ENCODE results near the gene ZNF503. TPM values are rescaled to one million over a fixed set of nuclear protein-coding genes. Genes with fewer than 3 reads are reported as not detected.
"Not testable (repeated sequence)": the region's sequence is repeated elsewhere in the genome, so short reads cannot be mapped to it uniquely, and the experiment has no call there.

The ZNF503 gene
- total RNA-seq, 1 donor from 2014 or later: 7.3 TPM

DNA sequence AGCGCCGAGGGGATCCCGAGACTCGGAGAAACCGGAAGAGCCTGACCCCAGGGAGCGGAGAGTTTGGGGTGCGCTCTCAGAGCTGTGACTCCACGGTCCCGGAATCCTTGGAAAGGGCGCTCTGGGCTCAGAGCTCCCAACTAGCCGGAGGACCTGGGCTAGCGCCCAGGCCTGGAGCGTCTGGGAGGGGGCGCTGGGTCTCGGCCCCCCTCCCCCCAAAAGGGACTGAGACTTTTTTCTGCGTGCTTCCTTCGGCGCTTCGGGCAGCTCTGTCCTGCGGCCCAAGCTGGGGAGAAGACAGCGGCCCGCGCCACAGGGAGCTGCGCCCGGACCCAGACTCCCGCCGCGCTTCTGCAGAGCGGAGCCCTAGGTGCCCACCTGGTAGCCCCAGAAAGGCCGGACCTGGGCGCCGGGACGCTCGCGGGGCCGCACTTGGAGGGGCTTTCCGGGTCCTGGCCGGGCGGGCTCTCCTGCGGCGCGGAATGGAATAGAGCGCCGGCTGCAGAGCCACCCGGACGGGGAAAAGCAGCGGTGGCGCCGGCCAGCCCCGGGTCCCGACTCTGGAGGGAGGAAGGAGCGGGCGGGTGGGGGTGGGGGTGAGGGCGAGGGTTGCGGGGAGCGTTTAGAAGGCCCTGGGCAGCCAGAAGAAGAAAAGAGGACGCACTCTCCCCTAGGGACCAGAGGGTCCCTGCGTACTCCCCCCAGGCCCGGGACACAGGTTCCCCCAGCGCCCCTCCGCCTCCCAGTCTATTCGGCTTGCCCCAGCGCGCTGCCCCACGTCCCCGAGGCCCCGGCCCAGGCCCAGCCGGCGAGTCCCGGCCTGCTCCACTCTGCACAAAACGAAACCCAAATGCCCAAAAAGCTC is 4.7 kb downstream of the ZNF503 start:
- DNase-seq (ENCODE audit: low spot score) (no peak), ATAC-seq (peak; percentile 33)

DNA sequence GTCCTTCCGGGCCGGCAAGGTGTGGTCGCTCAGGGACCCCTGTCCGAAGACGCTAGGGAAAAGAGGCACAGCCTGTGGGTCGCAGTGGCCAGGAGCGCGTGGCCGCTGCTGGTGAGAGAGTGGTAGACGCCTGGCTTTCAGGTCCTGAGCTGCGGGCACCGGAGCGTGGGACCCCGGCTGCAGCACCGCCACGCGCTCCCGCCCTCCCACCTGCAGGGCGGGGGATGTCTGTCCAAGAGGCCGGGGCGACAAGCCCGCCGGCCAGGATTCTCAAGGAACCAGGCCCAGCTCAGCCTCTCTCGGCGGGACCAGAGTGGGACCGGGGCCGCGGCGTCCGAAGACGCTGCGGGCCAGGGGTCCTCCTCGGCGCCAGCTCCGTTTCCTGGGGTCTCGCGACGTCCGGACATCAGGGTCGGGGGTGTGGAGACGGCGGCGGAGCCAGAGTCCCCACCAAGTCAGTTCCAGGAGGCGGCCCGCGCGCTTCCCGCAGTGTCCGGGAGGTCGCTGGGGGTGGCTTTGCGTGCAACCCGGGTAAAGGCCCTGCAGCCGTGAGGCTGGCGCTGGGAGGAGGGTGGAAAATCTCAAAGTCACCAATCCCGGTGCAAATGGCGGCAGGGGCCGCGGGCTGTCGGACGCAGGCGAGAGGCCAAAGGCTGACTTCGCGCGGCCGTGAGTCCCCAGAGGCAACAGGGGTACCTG is 5.5 kb downstream of the ZNF503 start:
- ATAC-seq (peak; percentile 22), DNase-seq (ENCODE audit: low spot score) (no peak)

GRCh38 chr10:75395066-75395931 is 6.3 kb downstream of the ZNF503 start:
- ATAC-seq: peak; percentile 56

DNA sequence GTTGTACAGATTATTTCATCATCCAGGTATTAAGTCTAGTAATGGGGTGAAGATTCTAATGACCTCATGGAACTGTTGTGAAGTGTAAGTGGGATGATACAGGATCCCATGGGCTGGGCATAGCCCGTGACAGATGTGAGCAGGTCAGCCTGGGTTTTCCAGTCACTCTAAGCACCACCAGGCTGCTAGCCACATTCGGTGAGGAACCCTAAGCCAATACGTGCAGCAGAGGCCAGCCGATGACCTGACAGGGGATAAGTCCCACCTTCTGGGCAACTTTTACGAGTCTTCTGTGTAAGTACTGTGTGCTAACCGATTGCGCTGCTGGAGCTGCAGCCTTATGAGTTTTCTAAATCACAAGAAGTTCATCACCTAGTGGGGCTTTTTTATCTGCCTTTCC is 7.3 kb downstream of the ZNF503 start:
- no peak for DNase-seq (ENCODE audit: low spot score)

More at GRCh38 chr10:75395066-75395931, 6.3 kb downstream of the ZNF503 start:
- DNase-seq (ENCODE audit: low spot score): peak; percentile 57

DNA sequence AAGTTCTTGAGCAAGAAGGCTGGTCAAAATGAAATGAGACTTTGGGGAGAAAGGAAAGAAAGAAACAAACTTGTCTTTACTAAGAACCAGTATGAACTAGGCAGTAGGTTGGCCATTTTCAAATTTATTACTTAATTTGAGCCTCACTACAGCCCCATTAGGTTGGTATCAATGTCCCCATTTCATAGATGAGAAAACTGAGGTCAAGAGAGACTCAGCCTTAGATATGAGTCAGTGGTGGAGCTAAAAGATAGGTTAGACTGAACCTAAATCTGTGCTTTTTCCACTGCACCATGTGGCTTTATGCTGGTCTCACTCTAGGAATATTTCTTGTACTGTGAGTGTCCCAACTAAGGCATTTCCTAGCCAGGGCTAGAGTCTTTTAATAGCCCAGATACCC is 8.8 kb downstream of the ZNF503 start:
- DNase-seq (ENCODE audit: low spot score) (no peak), ATAC-seq (no peak)

More for the DNA sequence above, 7.3 kb downstream of the ZNF503 start:
- ATAC-seq: no peak

- DNase-seq (ENCODE audit: low spot score) (no peak), ATAC-seq (no peak)
Observed at GRCh38 chr10:75392271-75392670, 9.3 kb downstream of the ZNF503 start.

DNA sequence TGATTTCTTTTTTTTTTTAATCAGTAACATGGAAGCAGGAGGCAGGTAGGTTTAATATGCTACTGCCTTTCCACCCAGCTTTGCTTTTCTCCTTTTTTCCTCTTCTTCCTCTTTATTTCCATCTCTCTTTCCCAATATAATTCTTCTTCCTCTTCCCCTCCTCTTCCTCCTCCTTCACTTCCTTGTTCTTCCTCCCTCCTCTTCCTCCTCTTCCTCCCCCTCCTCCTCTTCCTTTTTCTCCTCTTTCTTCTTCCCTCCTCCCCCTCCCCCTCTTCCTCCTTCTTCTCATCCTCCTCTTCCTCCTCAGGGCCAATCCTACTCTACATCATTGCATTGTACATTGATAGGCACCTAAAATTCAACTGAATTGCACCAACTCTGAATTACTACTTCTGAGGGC is 11.4 kb downstream of the ZNF503 start:
- no peak for ATAC-seq
- no peak for DNase-seq (ENCODE audit: low spot score)

- ATAC-seq (no peak), DNase-seq (ENCODE audit: low spot score) (no peak)
Observed at GRCh38 chr10:75388082-75388481, 13.5 kb downstream of the ZNF503 start.

- DNase-seq (ENCODE audit: low spot score): no peak
- ATAC-seq: no peak
Observed at GRCh38 chr10:75386128-75386527, 15.4 kb downstream of the ZNF503 start.

DNA sequence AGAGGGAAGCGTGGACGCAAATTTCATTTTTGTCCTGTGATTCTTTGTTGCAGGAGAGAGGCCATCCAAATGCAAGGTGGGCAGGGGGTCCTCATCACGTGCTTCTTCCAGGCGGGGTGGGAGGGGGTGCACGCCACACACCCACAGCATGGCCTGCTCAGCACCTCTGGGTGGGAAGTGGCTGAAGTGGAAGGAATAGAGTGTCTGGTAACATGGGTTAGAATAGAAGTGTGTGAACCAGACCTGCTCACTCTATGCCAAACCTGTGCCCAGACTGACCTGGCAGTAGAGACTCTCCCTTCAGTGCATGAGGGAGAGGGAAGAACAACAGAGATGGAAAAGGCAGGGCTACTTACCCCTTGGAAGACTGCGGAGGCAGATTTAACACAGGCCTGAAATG is 21.7 kb downstream of the ZNF503 start:
- DNase-seq (ENCODE audit: low spot score): no peak
- no peak for ATAC-seq

DNA sequence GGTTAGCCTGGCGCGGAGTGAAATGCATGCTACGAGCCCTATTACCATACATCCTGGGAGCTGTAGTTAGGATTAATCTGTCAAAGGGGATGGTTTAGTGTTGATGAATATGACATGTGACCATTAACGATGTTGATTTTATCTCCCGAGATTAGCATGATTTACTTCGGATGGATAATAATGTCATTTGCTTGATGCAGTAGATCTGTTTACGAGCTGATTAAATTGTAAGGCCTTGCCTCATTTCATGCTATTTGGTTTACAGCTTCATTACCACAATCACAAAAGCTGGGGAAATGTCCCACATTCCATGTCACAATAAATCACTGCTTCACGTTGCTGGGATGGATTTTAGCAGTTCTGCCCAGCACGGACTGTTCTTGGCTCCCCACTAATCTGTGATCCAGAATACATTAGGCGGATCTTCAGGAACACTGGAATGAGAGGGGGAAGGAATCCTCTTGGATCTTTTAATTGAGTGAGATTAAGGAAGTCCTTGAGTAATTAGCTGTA is 22.3 kb downstream of the ZNF503 start:
- ATAC-seq: no peak

GRCh38 chr10:75378379-75378778 is 23.2 kb downstream of the ZNF503 start:
- ATAC-seq (no peak), DNase-seq (ENCODE audit: low spot score) (no peak)

More for the DNA sequence above, 22.3 kb downstream of the ZNF503 start:
- DNase-seq (ENCODE audit: low spot score): no peak

GRCh38 chr10:75377869-75378268 is 23.7 kb downstream of the ZNF503 start:
- no peak for DNase-seq (ENCODE audit: low spot score)

GRCh38 chr10:75375838-75376237 is 25.7 kb downstream of the ZNF503 start:
- ATAC-seq: peak; percentile 64

More at GRCh38 chr10:75377869-75378268, 23.7 kb downstream of the ZNF503 start:
- no peak for ATAC-seq

GRCh38 chr10:75371010-75371409 is 30.6 kb downstream of the ZNF503 start:
- ATAC-seq (no peak), DNase-seq (ENCODE audit: low spot score) (no peak)

More at GRCh38 chr10:75375838-75376237, 25.7 kb downstream of the ZNF503 start:
- DNase-seq (ENCODE audit: low spot score): no peak

GRCh38 chr10:75369838-75370237 is 31.7 kb downstream of the ZNF503 start:
- DNase-seq (ENCODE audit: low spot score); ATAC-seq: not testable (repeated sequence)

GRCh38 chr10:75367901-75368300 is 33.7 kb downstream of the ZNF503 start:
- DNase-seq (ENCODE audit: low spot score) (no peak), ATAC-seq (no peak)

- DNase-seq (ENCODE audit: low spot score) (no peak), ATAC-seq (no peak)
Observed at GRCh38 chr10:75367021-75367487, 34.5 kb downstream of the ZNF503 start.

DNA sequence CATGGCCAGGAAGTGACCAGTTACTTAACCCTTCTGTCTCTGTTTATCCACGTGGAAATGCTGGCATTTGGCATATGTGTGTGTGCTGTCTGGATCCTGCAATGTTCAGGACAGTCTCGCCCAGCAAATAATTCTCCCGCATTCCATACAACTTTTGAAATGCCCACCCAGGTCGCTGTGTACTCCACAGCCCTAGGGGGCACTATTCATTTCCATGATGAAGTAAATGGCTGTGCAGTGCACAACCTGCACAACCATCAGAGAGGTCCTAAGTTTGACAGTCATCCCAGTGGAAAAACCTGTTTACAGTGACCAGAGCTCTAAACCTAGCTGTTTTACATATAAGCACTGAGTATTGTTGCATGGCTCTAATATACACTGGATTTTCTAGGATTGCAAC is 38.1 kb downstream of the ZNF503 start:
- no peak for ATAC-seq
- DNase-seq (ENCODE audit: low spot score): no peak

- ATAC-seq; DNase-seq (ENCODE audit: low spot score): not testable (repeated sequence)
Observed at GRCh38 chr10:75359876-75360275, 41.7 kb downstream of the ZNF503 start.

All from left lobe of liver (tissue), 2 donors.